Measurements from ENCODE around the gene PSMB5.

The PSMB5 gene

GRCh38 chr14:23074906-23075305 lies 40.2 kb upstream of the PSMB5 start:
- TF ChIP-seq CTCF (IDR thresholded peaks at IDR 0.05; ENCODE audit: low read length, missing control alignments), result no peak
- no peak for DNase-seq (ENCODE audit: low read depth)
- H3K4me3 ChIP-seq (replicated peaks; ENCODE audit: low read depth, low read length), result no peak overlapping the region

- no peak for TF ChIP-seq CTCF (IDR thresholded peaks at IDR 0.05; ENCODE audit: low read length, missing control alignments)
- H3K4me3 ChIP-seq (replicated peaks; ENCODE audit: low read depth, low read length), result peak overlapping the region; percentile 97
Measured at GRCh38 chr14:23071921-23072539, 37.3 kb upstream of the PSMB5 start.

GRCh38 chr14:23071244-23071920 lies 36.7 kb upstream of the PSMB5 start:
- TF ChIP-seq CTCF (IDR thresholded peaks at IDR 0.05; ENCODE audit: low read length, missing control alignments), result no peak
- peak overlapping the region; percentile 97 for H3K4me3 ChIP-seq (replicated peaks; ENCODE audit: low read depth, low read length)
- peak; percentile 95 for DNase-seq (ENCODE audit: low read depth)

More at GRCh38 chr14:23071921-23072539, 37.3 kb upstream of the PSMB5 start:
- DNase-seq (ENCODE audit: low read depth), result no peak

- no peak for DNase-seq (ENCODE audit: low read depth)
- H3K4me3 ChIP-seq (replicated peaks; ENCODE audit: low read depth, low read length), result peak overlapping the region; percentile 97
- no peak for TF ChIP-seq CTCF (IDR thresholded peaks at IDR 0.05; ENCODE audit: low read length, missing control alignments)
Measured at GRCh38 chr14:23070262-23071129, 35.8 kb upstream of the PSMB5 start.

- DNase-seq (ENCODE audit: low read depth), result no peak
- no peak overlapping the region for H3K4me3 ChIP-seq (replicated peaks; ENCODE audit: low read depth, low read length)
- no peak for TF ChIP-seq CTCF (IDR thresholded peaks at IDR 0.05; ENCODE audit: low read length, missing control alignments)
Measured at GRCh38 chr14:23069413-23069806, 34.7 kb upstream of the PSMB5 start.

GRCh38 chr14:23068789-23069412 lies 34.2 kb upstream of the PSMB5 start:
- no peak for TF ChIP-seq CTCF (IDR thresholded peaks at IDR 0.05; ENCODE audit: low read length, missing control alignments)
- H3K4me3 ChIP-seq (replicated peaks; ENCODE audit: low read depth, low read length), result no peak overlapping the region
- DNase-seq (ENCODE audit: low read depth), result peak; percentile 96

All from fibroblast of pulmonary artery (primary cell).